Astrocyte (in vitro differentiated cells and primary cell): Measurements from ENCODE around the gene FANCE. TPM values are rescaled to one million over a fixed set of nuclear protein-coding genes. Genes with fewer than 3 reads are reported as not detected.

ENCODE experiments used
- DNase-seq: peaks from one replicate; pipeline ENCODE4 v3.0.0-alpha.2; 2010; ENCODE audit warnings: low read depth
- FAIRE-seq: peaks from 2 replicates; lab custom pipeline; 2011; peaks lifted over from hg19 to GRCh38; lab: Jason Lieb, UNC
- H2AFZ ChIP-seq: 2 replicates; pipeline ENCODE4 v1.6.0; 2012; ENCODE audit warnings: low read depth, low read length, inconsistent platforms
- H3K27ac ChIP-seq: 2 replicates; pipeline ENCODE4 v1.5.1; 2011; ENCODE audit warnings: low read depth, low read length, inconsistent platforms
- H3K27me3 ChIP-seq: 2 replicates; pipeline ENCODE4 v1.6.0; 2011; ENCODE audit warnings: low read length, inconsistent platforms; ENCODE audit not compliant: insufficient read depth
- H3K36me3 ChIP-seq: 2 replicates; pipeline ENCODE4 v1.5.1; 2011; ENCODE audit warnings: low read length, inconsistent platforms; ENCODE audit not compliant: insufficient read depth
- H3K4me1 ChIP-seq: 2 replicates; pipeline ENCODE4 v1.5.1; 2011; ENCODE audit warnings: low read length, inconsistent platforms; ENCODE audit not compliant: insufficient read depth
- H3K4me2 ChIP-seq: 2 replicates; pipeline ENCODE4 v1.6.0; 2012; ENCODE audit warnings: low read length, inconsistent platforms
- H3K4me3 ChIP-seq: 2 replicates; pipeline ENCODE4 v1.5.1; 2011; ENCODE audit warnings: low read depth, mild to moderate bottlenecking, low read length, inconsistent platforms; ENCODE audit not compliant: insufficient read depth
- H3K79me2 ChIP-seq: 2 replicates; pipeline ENCODE4 v1.6.0; 2012; ENCODE audit warnings: mild to moderate bottlenecking, low read length, inconsistent platforms; ENCODE audit not compliant: insufficient read depth
- H3K9ac ChIP-seq: 2 replicates; pipeline ENCODE4 v1.6.0; 2012; ENCODE audit warnings: mild to moderate bottlenecking, low read length, inconsistent platforms
- H3K9me3 ChIP-seq: 2 replicates; pipeline ENCODE4 v1.5.1; 2012; ENCODE audit warnings: low read depth, mild to moderate bottlenecking, low read length, inconsistent platforms; ENCODE audit not compliant: insufficient read depth
- H4K20me1 ChIP-seq: 2 replicates; pipeline ENCODE4 v1.6.0; 2012; ENCODE audit warnings: low read length, inconsistent platforms; ENCODE audit not compliant: insufficient read depth
- H3K27ac Mint-ChIP-seq: one replicate; pipeline ENCODE4 v1.8.0; 2021; ENCODE audit warnings: mild to moderate bottlenecking, mixed read lengths; ENCODE audit not compliant: unreplicated experiment
- H3K27me3 Mint-ChIP-seq: one replicate; pipeline ENCODE4 v1.8.0; 2021; ENCODE audit warnings: low read depth, mixed read lengths; ENCODE audit not compliant: unreplicated experiment
- H3K36me3 Mint-ChIP-seq: one replicate; pipeline ENCODE4 v1.8.0; 2021; ENCODE audit warnings: low read depth, mixed read lengths; ENCODE audit not compliant: unreplicated experiment
- H3K4me1 Mint-ChIP-seq: one replicate; pipeline ENCODE4 v1.8.0; 2021; ENCODE audit warnings: low read depth, mixed read lengths; ENCODE audit not compliant: unreplicated experiment
- H3K4me3 Mint-ChIP-seq: one replicate; pipeline ENCODE4 v1.8.0; 2021; ENCODE audit warnings: mild to moderate bottlenecking, moderate library complexity, mixed read lengths; ENCODE audit not compliant: unreplicated experiment
- H3K9me3 Mint-ChIP-seq: one replicate; pipeline ENCODE4 v1.8.0; 2021; ENCODE audit warnings: mild to moderate bottlenecking, mixed read lengths; ENCODE audit not compliant: unreplicated experiment
- CTCF ChIP-seq: IDR thresholded peaks from 2 replicates; pipeline ENCODE4 v1.5.1; 2011; ENCODE audit warnings: low read depth, mild to moderate bottlenecking, inconsistent platforms, low read length, moderate library complexity; ENCODE audit not compliant: insufficient read depth
- EZH2 ChIP-seq: IDR thresholded peaks from 2 replicates; pipeline ENCODE4 v1.6.1; 2012; ENCODE audit warnings: mild to moderate bottlenecking, low read length, inconsistent platforms; ENCODE audit not compliant: insufficient read depth
- total RNA-seq: library from RNA; stranded (reverse); gene quantifications from 2 replicates; pipeline ENCODE4 v1.2.1, GENCODE V29; 2021

The FANCE gene
- total RNA-seq, 1 donor from 2014 or later = 2.9 TPM

GRCh38 chr6:35409245-35409644 is 42.9 kb upstream of the FANCE start:
- DNase-seq (no peak), FAIRE-seq (no peak)
- TF ChIP-seq EZH2 = no peak
- no peak for TF ChIP-seq CTCF
- no peak overlapping the region for H2AFZ ChIP-seq
- no peak overlapping the region for H3K4me2 ChIP-seq
- H3K4me1 ChIP-seq = no peaks in the 10 kb centered on the region
- peaks cover 20% of the 10 kb centered on the region for H3K36me3 ChIP-seq
- Mint-ChIP-seq H3K4me3 (no peak overlapping the region), H3K9me3 (no peaks in the 10 kb centered on the region), H3K4me1 (no peaks in the 10 kb centered on the region), H3K27ac (no peak overlapping the region), H3K27me3 (peaks cover 4% of the 10 kb centered on the region), H3K36me3 (peaks cover 17% of the 10 kb centered on the region)
- H3K9me3 ChIP-seq = no peaks in the 10 kb centered on the region
- no peaks in the 10 kb centered on the region for H3K27me3 ChIP-seq
- H4K20me1 ChIP-seq = peaks cover 35% of the 10 kb centered on the region
- H3K9ac ChIP-seq = no peak overlapping the region
- no peak overlapping the region for H3K4me3 ChIP-seq
- peaks cover 11% of the 10 kb centered on the region for H3K79me2 ChIP-seq
- H3K27ac ChIP-seq = no peak overlapping the region

GRCh38 chr6:35410131-35410530 is 42.0 kb upstream of the FANCE start:
- Histone ChIP-seq H3K79me2 (peaks cover 6% of the 10 kb centered on the region), H3K4me2 (no peak overlapping the region), H3K27me3 (no peaks in the 10 kb centered on the region), H3K4me1 (peaks cover 6% of the 10 kb centered on the region), H3K9ac (no peak overlapping the region), H3K27ac (no peak overlapping the region), H3K36me3 (peaks cover 20% of the 10 kb centered on the region), H2AFZ (no peak overlapping the region), H3K4me3 (no peak overlapping the region), H3K9me3 (no peaks in the 10 kb centered on the region), H4K20me1 (peaks cover 34% of the 10 kb centered on the region)
- Mint-ChIP-seq H3K9me3 (no peaks in the 10 kb centered on the region), H3K4me3 (no peak overlapping the region), H3K27ac (no peak overlapping the region), H3K4me1 (no peaks in the 10 kb centered on the region), H3K27me3 (peaks cover 4% of the 10 kb centered on the region), H3K36me3 (peaks cover 17% of the 10 kb centered on the region)
- FAIRE-seq (no peak), DNase-seq (no peak)
- TF ChIP-seq CTCF (no peak), EZH2 (no peak)

DNA sequence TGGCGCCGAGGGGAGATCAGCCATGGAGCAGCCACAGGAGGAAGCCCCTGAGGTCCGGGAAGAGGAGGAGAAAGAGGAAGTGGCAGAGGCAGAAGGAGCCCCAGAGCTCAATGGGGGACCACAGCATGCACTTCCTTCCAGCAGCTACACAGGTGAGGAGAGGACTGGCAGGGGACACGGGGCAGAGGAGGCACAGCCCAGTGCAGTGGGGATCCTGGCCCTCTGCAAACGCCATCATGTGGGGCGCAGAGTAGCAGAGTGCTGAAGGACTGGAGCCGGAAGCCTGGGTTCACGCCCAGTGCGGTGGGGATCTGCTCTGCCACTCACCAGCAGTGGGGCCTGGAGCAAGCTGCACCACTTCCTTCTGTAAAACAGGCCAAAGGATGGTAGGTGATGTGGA is 41.1 kb upstream of the FANCE start:
- peaks cover 3% of the 10 kb centered on the region for H3K27me3 Mint-ChIP-seq
- H3K4me1 Mint-ChIP-seq = peaks cover 3% of the 10 kb centered on the region
- FAIRE-seq (no peak), DNase-seq (no peak)
- H3K27ac Mint-ChIP-seq = no peak overlapping the region
- H3K36me3 Mint-ChIP-seq = peaks cover 15% of the 10 kb centered on the region
- Histone ChIP-seq H3K9me3 (no peaks in the 10 kb centered on the region), H3K79me2 (peaks cover 6% of the 10 kb centered on the region), H4K20me1 (peaks cover 37% of the 10 kb centered on the region), H3K4me3 (no peak overlapping the region), H3K27me3 (no peaks in the 10 kb centered on the region), H3K4me1 (peaks cover 6% of the 10 kb centered on the region), H3K4me2 (no peak overlapping the region), H3K9ac (no peak overlapping the region), H2AFZ (no peak overlapping the region), H3K36me3 (peaks cover 20% of the 10 kb centered on the region), H3K27ac (no peak overlapping the region)
- TF ChIP-seq CTCF (no peak), EZH2 (no peak)
- no peak overlapping the region for H3K4me3 Mint-ChIP-seq
- H3K9me3 Mint-ChIP-seq = no peaks in the 10 kb centered on the region
